CD4-positive, alpha-beta T cell treated with Interleukin-4 for 1 hour (primary cell): Measurements from ENCODE around the gene PRR14L.
"Not testable (repeated sequence)": the region's sequence is repeated elsewhere in the genome, so short reads cannot be mapped to it uniquely, and the experiment has no call there.

Source experiments
- DNase-seq, 2 donors: peaks; one replicate each; pipeline ENCODE4 v3.0.0-alpha.2; 2020 to 2022

PRR14L gene

DNA sequence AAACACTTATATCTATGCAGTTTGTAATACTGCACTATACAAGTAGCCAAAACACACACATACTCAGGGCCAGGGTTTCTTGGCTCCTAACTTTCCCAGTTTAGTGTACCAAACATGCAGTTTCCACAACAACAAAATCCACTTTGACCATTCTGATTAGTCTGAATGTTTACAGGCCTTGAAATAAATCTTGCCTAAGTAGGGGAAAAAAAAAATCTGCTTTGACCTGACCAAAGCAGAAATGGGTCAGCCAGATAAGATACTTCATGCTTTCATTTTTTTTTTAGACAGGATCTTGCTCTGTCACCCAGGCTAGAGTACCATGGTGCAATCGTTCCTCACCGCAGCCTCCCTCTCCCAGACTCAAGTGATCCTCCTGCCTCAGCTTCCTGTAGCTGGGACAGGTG, 10.1 kb downstream of the PRR14L start:
- DNase-seq: no peak

DNA sequence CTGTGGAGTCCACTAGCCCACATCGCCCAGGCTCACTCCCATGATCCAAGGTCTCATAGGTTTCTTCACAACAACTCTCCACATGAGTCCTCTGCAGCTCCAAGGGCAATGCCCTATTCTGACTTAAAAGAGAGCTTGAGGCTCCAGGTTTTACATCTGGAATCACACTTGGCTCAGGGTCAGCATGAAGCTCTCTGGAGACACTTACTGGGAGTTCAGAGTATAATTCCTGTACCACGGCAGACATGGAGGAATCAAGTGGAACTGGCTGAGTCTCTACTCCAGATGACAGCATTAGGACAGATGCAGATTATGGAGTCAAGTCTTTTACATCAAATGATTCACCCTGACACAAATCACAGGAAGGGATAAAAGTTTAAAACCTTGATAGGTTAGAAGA, 11.4 kb downstream of the PRR14L start:
- DNase-seq: no peak

GRCh38 chr22:31737932-31738331, 12.0 kb downstream of the PRR14L start:
- no peak for DNase-seq

- DNase-seq: no peak
Observed at GRCh38 chr22:31736458-31736857, 13.5 kb downstream of the PRR14L start.

GRCh38 chr22:31734512-31734911, 15.4 kb downstream of the PRR14L start:
- no peak for DNase-seq

- no peak for DNase-seq
Observed at GRCh38 chr22:31733580-31734079, 16.3 kb downstream of the PRR14L start.

DNA sequence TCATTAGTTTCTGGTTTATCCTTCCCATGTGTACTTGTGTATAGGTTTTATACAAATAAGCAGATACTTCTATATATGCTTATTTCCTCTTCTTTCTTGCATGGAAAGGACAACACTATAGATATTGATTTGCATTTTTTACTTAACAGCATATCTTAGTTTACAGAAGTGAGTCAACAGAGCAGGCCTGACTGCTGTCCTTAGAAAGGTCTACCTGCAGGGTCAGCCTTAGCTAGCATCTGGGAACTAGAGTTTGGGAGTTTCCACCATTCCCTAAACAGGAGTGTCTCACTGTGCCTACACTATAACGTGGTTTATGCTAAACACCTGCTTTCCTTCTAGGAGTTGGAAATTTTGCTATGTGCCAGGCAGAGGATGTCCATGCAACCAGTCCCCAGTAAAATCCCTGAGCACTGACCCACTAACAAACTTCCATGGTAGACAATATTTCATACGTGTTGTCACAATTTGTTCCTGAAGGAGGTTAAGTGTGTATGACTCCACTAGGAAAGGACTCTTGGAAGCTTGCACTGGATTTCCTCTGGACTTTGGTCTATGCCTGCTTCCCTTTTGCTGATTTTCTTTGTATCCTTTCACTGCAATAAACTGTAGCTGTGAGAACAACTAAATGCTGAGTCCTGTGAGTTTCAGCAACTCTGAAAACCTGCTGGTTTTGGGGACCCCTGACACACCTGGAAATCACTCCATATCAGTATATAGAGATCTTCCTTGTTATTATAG, 17.7 kb downstream of the PRR14L start:
- no peak for DNase-seq

GRCh38 chr22:31730344-31730711, 19.6 kb downstream of the PRR14L start:
- DNase-seq: no peak

DNA sequence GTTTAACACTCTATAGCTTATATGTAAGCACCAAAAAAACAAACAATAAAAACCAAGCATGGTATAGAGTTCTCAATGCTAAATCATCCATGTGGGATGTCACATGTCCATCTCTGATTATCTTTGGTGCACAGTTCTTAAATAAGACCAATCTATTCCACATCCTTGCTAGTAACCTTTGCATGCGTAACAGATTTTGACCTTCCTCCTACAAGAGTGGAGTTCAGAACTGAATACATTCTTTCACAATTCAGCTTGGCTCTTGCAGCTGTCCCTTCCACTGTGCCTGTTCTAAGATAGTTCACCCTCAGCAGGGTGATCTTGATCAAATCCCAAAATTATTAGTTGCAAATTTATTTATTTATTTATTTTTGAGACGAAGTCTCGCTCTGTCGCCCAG, 21.1 kb downstream of the PRR14L start:
- DNase-seq: no peak

DNA sequence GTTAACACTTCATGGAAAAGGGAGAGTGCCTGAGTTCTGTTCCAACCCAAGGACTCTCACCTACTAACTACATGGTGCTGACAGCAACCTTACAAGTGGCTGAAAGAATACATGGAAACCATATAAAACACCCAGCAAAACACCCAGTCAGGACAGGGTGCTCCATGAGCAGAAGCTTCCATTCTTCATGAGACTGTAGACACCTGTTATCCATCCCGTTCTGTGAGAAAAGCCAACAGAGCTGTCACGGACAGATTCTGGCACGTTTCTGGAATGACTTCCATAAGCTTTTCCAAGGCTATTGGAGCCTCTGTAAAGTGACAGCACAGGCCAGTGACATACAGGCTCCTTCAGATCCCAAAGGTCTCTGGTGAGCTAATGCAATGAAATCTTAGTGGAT, 23.2 kb downstream of the PRR14L start:
- no peak for DNase-seq

GRCh38 chr22:31723723-31724122, 26.2 kb downstream of the PRR14L start:
- DNase-seq: no peak

GRCh38 chr22:31719850-31720471, 30.0 kb downstream of the PRR14L start:
- DNase-seq: no peak

DNA sequence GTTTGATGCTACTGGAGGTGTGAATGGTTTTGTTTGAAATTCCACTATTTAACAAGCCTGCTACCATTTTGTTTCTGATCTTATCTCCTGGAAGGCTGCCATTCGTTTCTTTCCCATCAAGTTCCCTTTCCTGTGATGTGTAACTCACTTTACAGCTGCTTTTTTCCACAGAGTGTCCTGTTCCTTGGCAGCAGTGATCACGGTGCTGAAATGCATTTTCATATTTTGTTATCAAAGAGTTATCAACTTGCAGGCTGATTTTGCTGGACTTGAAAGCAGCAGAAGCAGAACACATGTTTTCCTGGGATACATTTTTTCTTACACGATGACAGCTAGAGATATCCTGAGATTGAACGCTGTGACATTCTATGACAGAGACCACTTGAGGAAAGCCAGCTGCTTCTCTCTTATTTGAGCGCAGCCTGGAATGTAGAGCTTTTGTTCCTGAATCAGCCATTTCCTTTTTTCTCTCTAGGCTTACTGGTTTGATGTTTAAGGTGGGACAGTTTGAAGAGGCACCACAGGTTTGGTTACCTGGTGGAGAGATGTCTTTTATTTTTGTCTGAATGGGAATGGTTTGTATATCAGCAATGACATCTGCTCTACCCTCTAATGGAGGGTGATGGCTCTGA, 34.7 kb downstream of the PRR14L start:
- no peak for DNase-seq

GRCh38 chr22:31711226-31711625, 38.7 kb downstream of the PRR14L start:
- DNase-seq: not testable (repeated sequence)

DNA sequence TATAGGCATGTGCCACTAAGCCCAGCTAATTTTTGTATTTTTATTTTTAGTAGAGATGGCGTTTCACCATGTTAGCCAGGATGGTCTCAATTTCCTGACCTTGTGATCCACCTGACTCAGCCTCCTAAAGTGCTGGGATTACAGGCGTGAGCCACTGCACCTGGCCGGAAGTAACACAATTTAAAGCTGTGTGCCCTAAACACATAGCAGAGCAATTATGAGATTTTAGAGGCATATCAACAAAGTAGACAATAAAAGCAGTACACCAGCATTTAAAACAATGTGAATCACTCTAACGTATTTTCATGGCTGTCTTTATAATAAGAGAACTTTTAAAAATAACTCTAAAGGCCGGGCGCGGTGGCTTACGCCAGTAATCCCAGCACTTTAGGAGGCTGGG, 42.4 kb downstream of the PRR14L start:
- no peak for DNase-seq

DNA sequence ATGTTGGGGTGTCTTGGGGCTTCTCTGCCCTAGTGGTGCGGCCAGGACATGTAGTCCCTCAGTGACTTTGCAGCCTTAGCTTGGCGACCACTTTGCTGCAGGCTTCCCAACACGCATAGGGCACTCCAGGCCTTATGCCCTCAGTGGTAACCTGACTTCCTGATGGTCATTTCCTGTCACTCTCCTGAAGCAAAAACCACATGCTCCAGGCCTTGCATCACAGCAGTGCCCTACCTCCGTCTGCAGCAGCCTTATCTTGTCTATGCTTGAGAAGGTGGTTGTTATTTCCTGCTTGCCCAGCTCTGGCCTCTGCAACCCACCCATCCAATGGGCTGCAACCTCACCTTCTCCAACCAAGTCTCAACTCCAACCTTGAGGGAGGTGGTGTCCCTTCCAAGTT, 54.5 kb downstream of the PRR14L start:
- DNase-seq: no peak

GRCh38 chr22:31694046-31694445, 55.9 kb downstream of the PRR14L start:
- not testable (repeated sequence) for DNase-seq

GRCh38 chr22:31692186-31692886, 57.6 kb downstream of the PRR14L start:
- peak in 1 of 2 donors; percentile 29 for DNase-seq

- DNase-seq: no peak
Observed at GRCh38 chr22:31691408-31691807, 58.5 kb downstream of the PRR14L start.

- DNase-seq: no peak
Observed at GRCh38 chr22:31683181-31684105, 66.5 kb downstream of the PRR14L start.

GRCh38 chr22:31682751-31683150, 67.2 kb downstream of the PRR14L start:
- no peak for DNase-seq
